Effector CD4-positive, alpha-beta T cell (primary cell): Measurements from ENCODE around the gene GYPB.
"Not testable (repeated sequence)": the region's sequence is repeated elsewhere in the genome, so short reads cannot be mapped to it uniquely, and the experiment has no call there.

Experiments
- DNase-seq: peaks from one replicate; pipeline ENCODE4 v3.0.0-alpha.2; 2020

GYPB gene

DNA sequence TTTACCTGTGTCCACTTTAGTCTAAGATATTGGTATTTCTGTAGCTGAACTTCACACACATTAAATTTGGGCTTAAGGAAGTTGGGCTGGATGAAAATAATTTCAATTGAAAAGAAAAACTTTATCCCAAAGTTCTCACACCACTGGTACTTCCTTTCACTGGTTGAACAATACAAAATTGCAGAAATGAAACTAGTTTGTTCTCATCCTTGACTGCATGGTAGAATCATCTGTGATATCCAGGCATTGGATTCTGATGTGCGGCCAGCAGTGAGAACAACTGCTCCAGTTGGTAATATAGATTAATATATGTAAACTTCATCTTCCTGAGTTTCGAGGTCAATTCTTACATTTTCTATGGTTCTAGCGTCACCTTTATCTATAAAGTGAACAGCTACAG, 10.6 kb downstream of the GYPB start:
- not testable (repeated sequence) for DNase-seq

DNA sequence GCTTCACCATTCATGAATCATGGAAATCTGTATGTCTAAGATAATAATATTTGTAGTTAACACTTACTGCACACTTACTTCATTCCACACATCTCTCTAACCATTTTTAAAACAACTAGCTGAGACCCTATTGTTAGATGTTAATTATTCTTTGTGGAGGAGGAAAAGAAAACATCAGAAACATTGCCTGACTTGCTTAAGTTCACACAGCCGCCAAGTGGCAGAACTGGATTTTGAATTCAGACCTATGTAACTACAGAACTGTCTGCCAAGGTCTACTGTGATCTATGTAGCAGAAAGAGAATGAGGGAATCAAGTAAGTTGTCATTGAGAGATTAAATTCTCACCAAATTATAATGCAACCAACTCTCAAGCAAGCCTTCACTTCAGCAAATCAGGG, 11.2 kb downstream of the GYPB start:
- DNase-seq: not testable (repeated sequence)

DNA sequence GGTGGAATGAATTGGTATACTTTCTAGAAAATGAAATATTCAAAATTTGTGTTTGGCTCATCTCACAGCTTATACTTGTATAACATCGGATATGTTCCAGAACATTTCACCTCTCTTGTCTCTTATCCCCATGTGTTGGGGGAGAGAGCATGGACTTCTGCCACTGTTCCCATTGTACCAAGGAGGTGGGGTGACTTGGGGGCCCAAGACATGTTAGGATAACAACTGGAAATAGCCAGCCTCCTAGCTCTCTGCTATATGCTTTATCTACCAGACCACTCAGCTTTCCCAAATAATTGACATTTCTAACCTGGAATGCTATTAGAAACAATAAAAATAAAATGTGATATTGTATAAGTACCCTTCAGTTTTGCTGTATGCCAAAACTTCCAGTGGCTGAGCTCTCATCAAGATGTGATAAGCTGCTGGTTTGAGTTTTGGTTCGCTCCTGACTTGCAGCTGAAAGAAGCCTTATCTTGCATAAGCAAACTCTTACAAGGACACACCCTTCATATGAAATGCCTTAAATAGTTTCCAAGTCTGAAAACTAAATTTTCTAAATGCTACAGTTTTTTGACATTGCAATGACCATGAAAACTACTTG, 12.9 kb downstream of the GYPB start:
- not testable (repeated sequence) for DNase-seq

GRCh38 chr4:144005558-144005953, 13.6 kb downstream of the GYPB start:
- not testable (repeated sequence) for DNase-seq

- not testable (repeated sequence) for DNase-seq
These were observed 14.2 kb downstream of the GYPB start for GRCh38 chr4:144004868-144005557.

- DNase-seq: not testable (repeated sequence)
These were observed 15.3 kb downstream of the GYPB start for GRCh38 chr4:144003890-144004265.

- DNase-seq: not testable (repeated sequence)
These were observed 15.8 kb downstream of the GYPB start for GRCh38 chr4:144003205-144003889.

GRCh38 chr4:144000331-144000995, 18.7 kb downstream of the GYPB start:
- DNase-seq: not testable (repeated sequence)

DNA sequence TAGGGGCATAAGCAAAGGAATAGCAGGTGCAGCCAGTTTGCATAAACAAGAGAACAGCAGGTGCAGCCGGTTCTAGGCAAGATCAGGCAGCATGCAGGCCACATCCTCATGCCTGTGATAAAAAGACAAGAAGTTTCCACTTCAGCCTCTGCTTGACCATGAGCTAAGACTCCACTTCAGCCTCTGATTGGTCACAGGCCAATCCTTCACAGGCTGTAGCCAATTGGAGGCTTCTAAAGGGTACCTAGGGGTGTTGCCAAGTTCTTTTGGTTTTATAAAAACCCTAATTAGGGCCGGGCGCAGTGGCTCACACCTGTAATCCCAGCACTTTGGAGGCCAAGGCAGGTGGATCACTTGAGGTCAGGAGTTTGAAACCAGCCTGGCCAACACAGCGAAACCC, 23.0 kb downstream of the GYPB start:
- DNase-seq: not testable (repeated sequence)

DNA sequence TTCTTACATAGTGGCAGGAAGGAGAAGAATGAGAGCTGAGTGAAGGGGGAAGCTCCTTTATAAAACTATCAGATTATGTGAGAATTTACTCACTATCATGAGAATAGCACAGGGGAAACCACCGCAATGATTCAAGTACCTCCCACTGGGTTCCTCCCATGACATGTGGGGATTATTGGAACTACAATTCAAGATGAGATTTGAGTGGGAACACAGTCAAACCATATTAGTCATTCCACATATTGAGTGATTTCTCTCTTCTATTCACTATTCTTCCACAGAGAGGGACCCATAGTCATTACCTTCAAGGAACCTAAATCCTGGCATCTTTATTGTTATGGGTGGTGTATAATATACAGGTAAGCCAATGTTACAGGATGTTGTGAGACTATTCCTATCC, 27.4 kb downstream of the GYPB start:
- DNase-seq: not testable (repeated sequence)

DNA sequence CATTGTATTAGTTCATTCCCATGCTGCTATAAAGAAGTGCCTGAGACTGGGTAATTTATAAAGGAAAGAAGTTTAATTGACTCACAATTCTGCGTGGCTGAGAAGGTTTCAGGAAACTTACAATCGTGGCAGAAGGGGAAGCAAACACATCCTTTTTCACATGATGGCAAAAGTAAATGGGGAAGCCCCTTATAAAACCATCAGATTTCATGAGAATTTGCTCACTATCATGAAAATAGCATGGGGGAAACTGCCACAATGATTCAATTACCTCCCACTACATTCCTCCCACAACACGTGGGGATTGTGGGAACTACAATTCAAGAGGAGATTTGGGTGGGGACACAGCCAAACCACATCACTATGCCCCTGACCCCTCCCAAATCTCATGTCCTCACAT, 28.5 kb downstream of the GYPB start:
- DNase-seq: not testable (repeated sequence)

GRCh38 chr4:143986180-143986579, 33.0 kb downstream of the GYPB start:
- DNase-seq: no peak

DNA sequence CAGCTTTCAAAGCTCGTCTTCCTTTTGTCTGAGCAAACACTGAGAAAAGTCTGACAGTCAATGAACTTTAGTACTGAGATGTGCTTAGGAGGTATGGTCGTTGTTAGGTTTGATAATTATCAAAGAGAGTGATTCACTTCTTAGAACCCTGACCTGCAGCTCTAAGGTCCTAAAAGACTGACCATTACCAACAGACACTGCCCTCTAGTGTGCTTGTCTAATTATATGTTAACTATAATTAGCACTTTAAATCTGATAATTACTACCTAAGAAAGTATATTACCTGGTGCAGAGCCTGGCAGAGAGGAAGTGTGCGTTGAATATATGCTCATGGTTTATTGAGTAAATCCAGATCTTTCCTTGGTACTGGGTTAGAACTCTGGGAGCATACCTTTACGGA, 38.4 kb downstream of the GYPB start:
- DNase-seq: not testable (repeated sequence)

DNA sequence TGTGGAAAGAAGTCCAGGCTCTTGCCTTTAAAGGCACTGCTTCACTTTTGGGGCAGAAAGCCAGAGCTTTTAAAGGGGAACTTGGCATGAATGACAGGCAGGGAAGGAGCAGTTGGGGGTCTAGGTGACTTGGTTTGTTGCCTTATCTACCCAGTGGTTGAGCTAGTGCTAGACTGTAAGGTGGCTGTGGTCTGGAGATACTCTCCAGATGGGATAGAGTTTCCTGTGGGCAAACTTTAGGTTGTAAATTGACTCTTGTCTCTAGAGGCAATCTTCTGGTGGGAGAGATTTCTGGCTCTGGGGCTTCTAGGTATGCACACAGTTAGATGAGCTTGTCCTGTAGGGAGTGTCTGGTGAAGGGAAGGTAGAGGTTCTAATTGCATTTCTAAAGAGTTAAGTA, 43.7 kb downstream of the GYPB start:
- not testable (repeated sequence) for DNase-seq

DNA sequence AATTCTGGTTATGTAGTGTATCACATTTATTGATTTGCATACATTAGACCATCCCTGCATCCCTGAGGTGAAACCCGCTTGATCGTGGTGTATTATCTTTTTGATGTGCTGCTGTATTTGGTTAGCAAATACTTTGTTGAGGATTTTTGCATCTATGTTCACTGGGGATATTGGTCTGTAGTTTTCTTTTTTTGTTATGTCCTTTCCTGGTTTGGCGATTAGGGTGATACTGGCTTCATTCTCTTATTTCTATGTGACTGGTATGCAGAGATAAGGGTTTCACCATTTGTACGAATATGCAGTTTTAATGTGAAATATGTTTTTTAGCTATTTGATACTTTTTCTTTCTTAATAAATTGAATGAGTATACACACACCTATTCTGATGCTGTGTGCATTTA, 45.2 kb downstream of the GYPB start:
- DNase-seq: not testable (repeated sequence)

DNA sequence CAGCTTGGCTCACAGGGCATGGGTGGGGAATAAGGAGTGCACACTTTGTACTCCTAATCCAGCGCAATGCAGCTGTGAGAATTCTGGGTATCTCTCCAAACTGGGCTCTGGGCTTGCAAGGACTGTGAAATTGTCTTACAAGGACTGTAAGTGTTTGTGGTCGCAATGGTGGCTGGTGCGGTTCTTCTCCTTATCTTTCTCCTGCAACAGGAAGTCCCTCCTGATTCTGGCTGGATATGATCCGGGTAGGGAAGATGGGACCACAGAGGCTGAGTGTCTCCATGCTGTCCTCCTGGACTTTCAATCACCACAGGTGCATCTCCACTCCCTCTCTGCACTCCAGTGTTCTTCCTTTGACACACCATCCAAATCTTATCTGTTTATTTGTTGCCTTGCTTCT, 58.1 kb downstream of the GYPB start:
- DNase-seq: no peak

- DNase-seq: not testable (repeated sequence)
These were observed 63.9 kb downstream of the GYPB start for GRCh38 chr4:143955306-143955705.

GRCh38 chr4:143951458-143951972, 67.7 kb downstream of the GYPB start:
- not testable (repeated sequence) for DNase-seq

- not testable (repeated sequence) for DNase-seq
These were observed 68.2 kb downstream of the GYPB start for GRCh38 chr4:143950967-143951366.

DNA sequence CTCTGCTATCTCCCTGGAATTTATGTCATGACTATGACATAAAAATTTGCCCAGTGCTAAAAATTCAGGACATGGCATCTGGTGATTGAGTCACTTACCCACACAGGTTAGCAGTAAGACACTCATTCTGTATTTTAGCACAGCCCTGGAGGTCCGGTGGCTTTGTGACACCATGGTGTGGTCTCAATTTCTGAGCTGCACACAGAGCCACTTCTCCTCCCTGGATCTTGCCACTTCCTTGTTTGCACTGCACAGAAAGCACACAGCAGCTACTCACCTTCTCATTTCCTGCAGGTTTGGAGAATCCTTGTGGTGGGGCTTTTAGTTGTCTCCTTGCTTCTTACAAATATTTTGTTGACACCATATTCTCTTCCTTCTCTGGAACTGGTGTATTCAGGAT, 69.0 kb downstream of the GYPB start:
- not testable (repeated sequence) for DNase-seq

- DNase-seq: not testable (repeated sequence)
These were observed 71.7 kb downstream of the GYPB start for GRCh38 chr4:143947493-143947892.
